ENCODE measurements around the gene HMCN2.
"Not testable (repeated sequence)": the region's sequence is repeated elsewhere in the genome, so short reads cannot be mapped to it uniquely, and the experiment has no call there.

HMCN2 gene

GRCh38 chr9:130400870-130401269, 135.3 kb downstream of the HMCN2 start:
- H3K4me3 ChIP-seq (ENCODE audit: control insufficient read depth, low read depth, low read length) = no peak overlapping the region
- no peak for TF ChIP-seq CTCF (IDR thresholded peaks at IDR 0.05; ENCODE audit: control insufficient read depth, insufficient read depth, low read depth, low read length, missing control alignments)
- DNase-seq (ENCODE audit: low read depth) = no peak

GRCh38 chr9:130401742-130402141, 136.2 kb downstream of the HMCN2 start:
- H3K4me3 ChIP-seq (ENCODE audit: control insufficient read depth, low read depth, low read length) = not testable (repeated sequence)

GRCh38 chr9:130402243-130402642, 136.7 kb downstream of the HMCN2 start:
- DNase-seq (ENCODE audit: low read depth) = no peak
- no peak for TF ChIP-seq CTCF (IDR thresholded peaks at IDR 0.05; ENCODE audit: control insufficient read depth, insufficient read depth, low read depth, low read length, missing control alignments)
- H3K4me3 ChIP-seq (ENCODE audit: control insufficient read depth, low read depth, low read length) = no peak overlapping the region

More at GRCh38 chr9:130401742-130402141, 136.2 kb downstream of the HMCN2 start:
- not testable (repeated sequence) for DNase-seq (ENCODE audit: low read depth)

GRCh38 chr9:130402645-130403440, 137.3 kb downstream of the HMCN2 start:
- DNase-seq (ENCODE audit: low read depth) = no peak

GRCh38 chr9:130405657-130406257, 140.2 kb downstream of the HMCN2 start:
- no peak for TF ChIP-seq CTCF (IDR thresholded peaks at IDR 0.05; ENCODE audit: control insufficient read depth, insufficient read depth, low read depth, low read length, missing control alignments)
- DNase-seq (ENCODE audit: low read depth) = no peak
- H3K4me3 ChIP-seq (ENCODE audit: control insufficient read depth, low read depth, low read length) = no peak overlapping the region

More at GRCh38 chr9:130402645-130403440, 137.3 kb downstream of the HMCN2 start:
- TF ChIP-seq CTCF (IDR thresholded peaks at IDR 0.05; ENCODE audit: control insufficient read depth, insufficient read depth, low read depth, low read length, missing control alignments) = no peak
- no peak overlapping the region for H3K4me3 ChIP-seq (ENCODE audit: control insufficient read depth, low read depth, low read length)

- TF ChIP-seq CTCF (IDR thresholded peaks at IDR 0.05; ENCODE audit: control insufficient read depth, insufficient read depth, low read depth, low read length, missing control alignments) = no peak
- no peak overlapping the region for H3K4me3 ChIP-seq (ENCODE audit: control insufficient read depth, low read depth, low read length)
- no peak for DNase-seq (ENCODE audit: low read depth)
These were observed 140.8 kb downstream of the HMCN2 start for GRCh38 chr9:130406278-130406895.
